Measurements from ENCODE around the gene MTR. TPM values are rescaled to one million over a fixed set of nuclear protein-coding genes. Genes with fewer than 3 reads are reported as not detected.

MTR gene
- total RNA-seq, 1 donor from 2014 or later = 37.1 TPM

- Mint-ChIP-seq H3K9me3 (peaks cover 12% of the 10 kb centered on the region), H3K27me3 (no peaks in the 10 kb centered on the region), H3K4me1 (no peaks in the 10 kb centered on the region), H3K36me3 (ENCODE audit: low read depth) (peaks cover 5% of the 10 kb centered on the region), H3K27ac (no peak overlapping the region), H3K4me3 (no peak overlapping the region)
- intact Hi-C loops (cut with micrococcal nuclease) = no loop called here
- TF ChIP-seq CTCF (IDR thresholded peaks at IDR 0.05) = no peak
- ChIA-PET CTCF (no interaction called here), POLR2A (no interaction called here)
- DNase-seq = no peak
- ATAC-seq (ENCODE audit: low read depth) = no peak
Observed at GRCh38 chr1:236921610-236922009, 126.5 kb downstream of the MTR start.

- no peak for DNase-seq
- no peak for ATAC-seq (ENCODE audit: low read depth)
- Mint-ChIP-seq H3K4me1 (no peaks in the 10 kb centered on the region), H3K27me3 (no peaks in the 10 kb centered on the region), H3K4me3 (no peak overlapping the region), H3K27ac (no peak overlapping the region), H3K36me3 (ENCODE audit: low read depth) (peaks cover 3% of the 10 kb centered on the region), H3K9me3 (peaks cover 9% of the 10 kb centered on the region)
- no peak for TF ChIP-seq CTCF (IDR thresholded peaks at IDR 0.05)
- intact Hi-C loops (cut with micrococcal nuclease) = no loop called here
- ChIA-PET CTCF (no interaction called here), POLR2A (no interaction called here)
Observed at GRCh38 chr1:236922190-236922589, 127.1 kb downstream of the MTR start.

- ATAC-seq (ENCODE audit: low read depth) (no peak), DNase-seq (no peak)
- POLR2A ChIA-PET = no interaction called here
- no peaks in the 10 kb centered on the region for H3K36me3 Mint-ChIP-seq (ENCODE audit: low read depth)
- no peaks in the 10 kb centered on the region for H3K4me1 Mint-ChIP-seq
- TF ChIP-seq CTCF (IDR thresholded peaks at IDR 0.05) = no peak
- intact Hi-C loops (cut with micrococcal nuclease) = no loop called here
- CTCF ChIA-PET = no interaction called here
- peaks cover 7% of the 10 kb centered on the region for H3K27me3 Mint-ChIP-seq
- no peak overlapping the region for H3K4me3 Mint-ChIP-seq
- H3K9me3 Mint-ChIP-seq = peaks cover 7% of the 10 kb centered on the region
- no peak overlapping the region for H3K27ac Mint-ChIP-seq
Observed at GRCh38 chr1:236925386-236925785, 130.3 kb downstream of the MTR start.

DNA sequence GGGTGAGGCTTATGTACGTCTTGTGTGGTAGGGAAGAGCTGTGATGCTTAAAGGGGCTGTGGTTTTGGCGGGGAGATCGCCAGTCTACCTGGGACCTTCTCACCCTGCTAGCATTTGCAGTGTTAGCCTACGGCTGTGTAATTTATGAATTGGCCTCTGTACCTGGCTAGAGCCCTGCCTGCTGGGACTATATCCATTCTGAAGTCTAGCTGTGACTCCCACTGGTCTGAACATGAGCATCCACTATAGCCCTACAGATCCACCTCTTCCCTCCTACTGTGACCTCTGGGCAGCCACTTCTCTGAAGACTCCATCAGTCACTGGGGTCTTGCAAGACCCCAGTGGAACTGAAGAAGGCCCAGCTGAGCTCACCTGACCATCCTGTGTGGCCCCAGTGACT, 135.4 kb downstream of the MTR start:
- CTCF ChIA-PET = no interaction called here
- no peaks in the 10 kb centered on the region for H3K36me3 Mint-ChIP-seq (ENCODE audit: low read depth)
- ATAC-seq (ENCODE audit: low read depth) (no peak), DNase-seq (no peak)
- peaks cover 7% of the 10 kb centered on the region for H3K27me3 Mint-ChIP-seq
- intact Hi-C loops (cut with micrococcal nuclease) = no loop called here
- POLR2A ChIA-PET = no interaction called here
- H3K4me3 Mint-ChIP-seq = no peak overlapping the region
- no peak for TF ChIP-seq CTCF (IDR thresholded peaks at IDR 0.05)
- peaks cover 9% of the 10 kb centered on the region for H3K9me3 Mint-ChIP-seq
- H3K27ac Mint-ChIP-seq = no peak overlapping the region
- H3K4me1 Mint-ChIP-seq = no peaks in the 10 kb centered on the region

GRCh38 chr1:236938760-236939159, 143.7 kb downstream of the MTR start:
- intact Hi-C loops (cut with micrococcal nuclease) = no loop called here
- CTCF ChIA-PET = no interaction called here
- no peak overlapping the region for H3K27ac Mint-ChIP-seq
- no peaks in the 10 kb centered on the region for H3K4me1 Mint-ChIP-seq
- POLR2A ChIA-PET = no interaction called here
- TF ChIP-seq CTCF (IDR thresholded peaks at IDR 0.05) = no peak
- no peak for DNase-seq
- H3K36me3 Mint-ChIP-seq (ENCODE audit: low read depth) = no peaks in the 10 kb centered on the region
- no peaks in the 10 kb centered on the region for H3K9me3 Mint-ChIP-seq
- no peak for ATAC-seq (ENCODE audit: low read depth)
- H3K27me3 Mint-ChIP-seq = no peaks in the 10 kb centered on the region
- H3K4me3 Mint-ChIP-seq = no peak overlapping the region
